ENCODE data around the gene EVA1A. TPM values are rescaled to one million over a fixed set of nuclear protein-coding genes. Genes with fewer than 3 reads are reported as not detected.
A peak's percentile ranks its signal among the peaks of the same experiment; 100 is the strongest.

The EVA1A gene
- polyA plus RNA-seq, 1 donor = 10.0 TPM

- WGBS (ENCODE audit: insufficient coverage, low lambda C conversion rate) = 100% methylated on average over 1 of the region's 9 CpGs
- no peak overlapping the region for H3K27ac ChIP-seq (ENCODE audit: low read length)
- H3K36me3 ChIP-seq (ENCODE audit: control insufficient read depth, insufficient read depth, low read length) = no peaks in the 10 kb centered on the region
- no peak overlapping the region for H3K4me3 ChIP-seq (ENCODE audit: low read length)
- no peaks in the 10 kb centered on the region for H3K27me3 ChIP-seq (ENCODE audit: control insufficient read depth, insufficient read depth, low read length)
- no peak for DNase-seq
- peaks cover 18% of the 10 kb centered on the region for H3K4me1 ChIP-seq (ENCODE audit: control insufficient read depth, insufficient read depth, low read length)
- no peaks in the 10 kb centered on the region for H3K9me3 ChIP-seq (ENCODE audit: control insufficient read depth, low read depth, low read length)
Measured at GRCh38 chr2:75564026-75564688, 3.4 kb upstream of the EVA1A start.

GRCh38 chr2:75563591-75563990, 2.9 kb upstream of the EVA1A start:
- no peak for DNase-seq
- H3K4me1 ChIP-seq (ENCODE audit: control insufficient read depth, insufficient read depth, low read length) = peaks cover 18% of the 10 kb centered on the region
- H3K27ac ChIP-seq (ENCODE audit: low read length) = no peak overlapping the region
- 100% methylated on average over 1 of the region's 3 CpGs for WGBS (ENCODE audit: insufficient coverage, low lambda C conversion rate)
- no peaks in the 10 kb centered on the region for H3K27me3 ChIP-seq (ENCODE audit: control insufficient read depth, insufficient read depth, low read length)
- H3K9me3 ChIP-seq (ENCODE audit: control insufficient read depth, low read depth, low read length) = no peaks in the 10 kb centered on the region
- H3K4me3 ChIP-seq (ENCODE audit: low read length) = no peak overlapping the region
- no peaks in the 10 kb centered on the region for H3K36me3 ChIP-seq (ENCODE audit: control insufficient read depth, insufficient read depth, low read length)

GRCh38 chr2:75562513-75562864, 1.8 kb upstream of the EVA1A start:
- Histone ChIP-seq H3K27ac (ENCODE audit: low read length) (no peak overlapping the region), H3K27me3 (ENCODE audit: control insufficient read depth, insufficient read depth, low read length) (no peaks in the 10 kb centered on the region), H3K4me3 (ENCODE audit: low read length) (no peak overlapping the region), H3K4me1 (ENCODE audit: control insufficient read depth, insufficient read depth, low read length) (peaks cover 18% of the 10 kb centered on the region), H3K36me3 (ENCODE audit: control insufficient read depth, insufficient read depth, low read length) (peaks cover 2% of the 10 kb centered on the region), H3K9me3 (ENCODE audit: control insufficient read depth, low read depth, low read length) (no peaks in the 10 kb centered on the region)
- no CpG with 5 or more reads among the region's 5 CpGs for whole genome bisulfite sequencing (ENCODE audit: insufficient coverage, low lambda C conversion rate)
- peak in 1 of 2 donors; percentile 47 for DNase-seq

GRCh38 chr2:75561566-75562512, 1.1 kb upstream of the EVA1A start:
- H3K27me3 ChIP-seq (ENCODE audit: control insufficient read depth, insufficient read depth, low read length) = no peaks in the 10 kb centered on the region
- WGBS (ENCODE audit: insufficient coverage, low lambda C conversion rate) = 71% methylated on average over 2 of the region's 11 CpGs
- DNase-seq = no peak
- H3K4me1 ChIP-seq (ENCODE audit: control insufficient read depth, insufficient read depth, low read length) = peaks cover 18% of the 10 kb centered on the region
- H3K9me3 ChIP-seq (ENCODE audit: control insufficient read depth, low read depth, low read length) = no peaks in the 10 kb centered on the region
- peak overlapping the region; percentile 77 for H3K4me3 ChIP-seq (ENCODE audit: low read length)
- peaks cover 2% of the 10 kb centered on the region for H3K36me3 ChIP-seq (ENCODE audit: control insufficient read depth, insufficient read depth, low read length)
- peak overlapping the region; percentile 81 for H3K27ac ChIP-seq (ENCODE audit: low read length)

- peaks cover 2% of the 10 kb centered on the region for H3K36me3 ChIP-seq (ENCODE audit: control insufficient read depth, insufficient read depth, low read length)
- H3K27me3 ChIP-seq (ENCODE audit: control insufficient read depth, insufficient read depth, low read length) = no peaks in the 10 kb centered on the region
- WGBS (ENCODE audit: insufficient coverage, low lambda C conversion rate) = 0% methylated on average over 1 of the region's 43 CpGs
- peaks cover 18% of the 10 kb centered on the region for H3K4me1 ChIP-seq (ENCODE audit: control insufficient read depth, insufficient read depth, low read length)
- H3K4me3 ChIP-seq (ENCODE audit: low read length) = peak overlapping the region; percentile 77
- no peaks in the 10 kb centered on the region for H3K9me3 ChIP-seq (ENCODE audit: control insufficient read depth, low read depth, low read length)
- H3K27ac ChIP-seq (ENCODE audit: low read length) = peak overlapping the region; percentile 81
- peak; percentile 26 to 81 for DNase-seq
Measured at GRCh38 chr2:75560022-75560767, 544 bp downstream of the EVA1A start.

GRCh38 chr2:75559680-75560021, 1.1 kb downstream of the EVA1A start:
- no peaks in the 10 kb centered on the region for H3K9me3 ChIP-seq (ENCODE audit: control insufficient read depth, low read depth, low read length)
- WGBS (ENCODE audit: insufficient coverage, low lambda C conversion rate) = no CpG with 5 or more reads among the region's 8 CpGs
- H3K27ac ChIP-seq (ENCODE audit: low read length) = peak overlapping the region; percentile 81
- H3K27me3 ChIP-seq (ENCODE audit: control insufficient read depth, insufficient read depth, low read length) = no peaks in the 10 kb centered on the region
- H3K36me3 ChIP-seq (ENCODE audit: control insufficient read depth, insufficient read depth, low read length) = peaks cover 2% of the 10 kb centered on the region
- peak in 1 of 2 donors; percentile 32 for DNase-seq
- peaks cover 19% of the 10 kb centered on the region for H3K4me1 ChIP-seq (ENCODE audit: control insufficient read depth, insufficient read depth, low read length)
- H3K4me3 ChIP-seq (ENCODE audit: low read length) = peak overlapping the region; percentile 77

- no peak overlapping the region for H3K27ac ChIP-seq (ENCODE audit: low read length)
- peaks cover 25% of the 10 kb centered on the region for H3K4me1 ChIP-seq (ENCODE audit: control insufficient read depth, insufficient read depth, low read length)
- H3K4me3 ChIP-seq (ENCODE audit: low read length) = no peak overlapping the region
- no peak for DNase-seq
- 93% methylated on average over 2 of the region's 9 CpGs for WGBS (ENCODE audit: insufficient coverage, low lambda C conversion rate)
- peaks cover 2% of the 10 kb centered on the region for H3K36me3 ChIP-seq (ENCODE audit: control insufficient read depth, insufficient read depth, low read length)
- H3K9me3 ChIP-seq (ENCODE audit: control insufficient read depth, low read depth, low read length) = no peaks in the 10 kb centered on the region
- H3K27me3 ChIP-seq (ENCODE audit: control insufficient read depth, insufficient read depth, low read length) = no peaks in the 10 kb centered on the region
Measured at GRCh38 chr2:75558786-75559679, 1.7 kb downstream of the EVA1A start.

GRCh38 chr2:75558136-75558535, 2.6 kb downstream of the EVA1A start:
- 100% methylated on average over 1 of the region's 6 CpGs for WGBS (ENCODE audit: insufficient coverage, low lambda C conversion rate)
- Histone ChIP-seq H3K4me1 (ENCODE audit: control insufficient read depth, insufficient read depth, low read length) (peaks cover 33% of the 10 kb centered on the region), H3K27me3 (ENCODE audit: control insufficient read depth, insufficient read depth, low read length) (no peaks in the 10 kb centered on the region), H3K4me3 (ENCODE audit: low read length) (no peak overlapping the region), H3K9me3 (ENCODE audit: control insufficient read depth, low read depth, low read length) (no peaks in the 10 kb centered on the region), H3K27ac (ENCODE audit: low read length) (no peak overlapping the region), H3K36me3 (ENCODE audit: control insufficient read depth, insufficient read depth, low read length) (peaks cover 2% of the 10 kb centered on the region)
- no peak for DNase-seq

- Histone ChIP-seq H3K9me3 (ENCODE audit: control insufficient read depth, low read depth, low read length) (no peaks in the 10 kb centered on the region), H3K36me3 (ENCODE audit: control insufficient read depth, insufficient read depth, low read length) (peaks cover 2% of the 10 kb centered on the region), H3K4me3 (ENCODE audit: low read length) (no peak overlapping the region), H3K27ac (ENCODE audit: low read length) (no peak overlapping the region), H3K4me1 (ENCODE audit: control insufficient read depth, insufficient read depth, low read length) (peaks cover 32% of the 10 kb centered on the region), H3K27me3 (ENCODE audit: control insufficient read depth, insufficient read depth, low read length) (no peaks in the 10 kb centered on the region)
- no peak for DNase-seq
- WGBS (ENCODE audit: insufficient coverage, low lambda C conversion rate) = no CpG with 5 or more reads among the region's 4 CpGs
Measured at GRCh38 chr2:75557474-75558133, 3.1 kb downstream of the EVA1A start.

Data from large intestine (tissue), 3 donors.